ENCODE measurements around the gene OTUD1. TPM values are rescaled to one million over a fixed set of nuclear protein-coding genes. Genes with fewer than 3 reads are reported as not detected.

OTUD1 gene
- total and polyA plus RNA-seq, 2 donors (not counting 1 experiment from before 2014, with no cell fraction given), result 3.7 to 6.8 TPM

- H3K27ac ChIP-seq (ENCODE audit: insufficient read depth, low read length), result no peak overlapping the region
- H3K27me3 ChIP-seq (ENCODE audit: control insufficient read depth, insufficient read depth, low read length), result no peaks in the 10 kb centered on the region
- no peak overlapping the region for H3K4me2 ChIP-seq (ENCODE audit: extremely low read depth, insufficient read depth, low read length)
- H3K79me2 ChIP-seq (ENCODE audit: control insufficient read depth, insufficient read depth, low read length), result no peaks in the 10 kb centered on the region
- H3K4me1 ChIP-seq (ENCODE audit: control insufficient read depth, extremely low read depth, insufficient read depth, low read length), result no peaks in the 10 kb centered on the region
- H3K9ac ChIP-seq (ENCODE audit: insufficient read depth, low read length), result no peak overlapping the region
- H4K20me1 ChIP-seq (ENCODE audit: control insufficient read depth, extremely low read depth, insufficient read depth, low read length), result no peaks in the 10 kb centered on the region
- no peaks in the 10 kb centered on the region for H3K36me3 ChIP-seq (ENCODE audit: control insufficient read depth, insufficient read depth, low read length)
- TF ChIP-seq EZH2 (IDR thresholded peaks at IDR 0.05; ENCODE audit: low read length, missing control alignments) (no peak), CTCF (conservative IDR thresholded peaks at IDR 0.05 in 1 of 2, IDR thresholded peaks at IDR 0.05 in 1 of 2; ENCODE audit: low read depth in 1 of 2, low read length in 2 of 2) (no peak)
- H3K4me3 ChIP-seq (replicated peaks in 1 of 4; ENCODE audit: control extremely low read depth in 1 of 4, insufficient read depth in 1 of 4, low read depth in 3 of 4, low read length in 4 of 4), result no peak overlapping the region
- H3K9me3 ChIP-seq (ENCODE audit: control insufficient read depth, insufficient read depth, low read depth, low read length), result no peaks in the 10 kb centered on the region
- no peak for DNase-seq (ENCODE audit: low read depth in 2 of 2)
- no peak overlapping the region for H2AFZ ChIP-seq (ENCODE audit: low read length)
Observed at GRCh38 chr10:23452033-23452655, 13.3 kb downstream of the OTUD1 start.

GRCh38 chr10:23453465-23453864, 14.6 kb downstream of the OTUD1 start:
- no peaks in the 10 kb centered on the region for H3K9me3 ChIP-seq (ENCODE audit: control insufficient read depth, insufficient read depth, low read depth, low read length)
- H3K27ac ChIP-seq (ENCODE audit: insufficient read depth, low read length), result no peak overlapping the region
- no peak overlapping the region for H2AFZ ChIP-seq (ENCODE audit: low read length)
- no peaks in the 10 kb centered on the region for H3K79me2 ChIP-seq (ENCODE audit: control insufficient read depth, insufficient read depth, low read length)
- H3K36me3 ChIP-seq (ENCODE audit: control insufficient read depth, insufficient read depth, low read length), result no peaks in the 10 kb centered on the region
- no peaks in the 10 kb centered on the region for H3K4me1 ChIP-seq (ENCODE audit: control insufficient read depth, extremely low read depth, insufficient read depth, low read length)
- H3K4me3 ChIP-seq (replicated peaks in 1 of 4; ENCODE audit: control extremely low read depth in 1 of 4, insufficient read depth in 1 of 4, low read depth in 3 of 4, low read length in 4 of 4), result no peak overlapping the region
- H3K9ac ChIP-seq (ENCODE audit: insufficient read depth, low read length), result no peak overlapping the region
- DNase-seq (ENCODE audit: low read depth in 2 of 2), result no peak
- H3K27me3 ChIP-seq (ENCODE audit: control insufficient read depth, insufficient read depth, low read length), result no peaks in the 10 kb centered on the region
- H3K4me2 ChIP-seq (ENCODE audit: extremely low read depth, insufficient read depth, low read length), result no peak overlapping the region
- no peak for TF ChIP-seq EZH2 (IDR thresholded peaks at IDR 0.05; ENCODE audit: low read length, missing control alignments)
- no peaks in the 10 kb centered on the region for H4K20me1 ChIP-seq (ENCODE audit: control insufficient read depth, extremely low read depth, insufficient read depth, low read length)

DNA sequence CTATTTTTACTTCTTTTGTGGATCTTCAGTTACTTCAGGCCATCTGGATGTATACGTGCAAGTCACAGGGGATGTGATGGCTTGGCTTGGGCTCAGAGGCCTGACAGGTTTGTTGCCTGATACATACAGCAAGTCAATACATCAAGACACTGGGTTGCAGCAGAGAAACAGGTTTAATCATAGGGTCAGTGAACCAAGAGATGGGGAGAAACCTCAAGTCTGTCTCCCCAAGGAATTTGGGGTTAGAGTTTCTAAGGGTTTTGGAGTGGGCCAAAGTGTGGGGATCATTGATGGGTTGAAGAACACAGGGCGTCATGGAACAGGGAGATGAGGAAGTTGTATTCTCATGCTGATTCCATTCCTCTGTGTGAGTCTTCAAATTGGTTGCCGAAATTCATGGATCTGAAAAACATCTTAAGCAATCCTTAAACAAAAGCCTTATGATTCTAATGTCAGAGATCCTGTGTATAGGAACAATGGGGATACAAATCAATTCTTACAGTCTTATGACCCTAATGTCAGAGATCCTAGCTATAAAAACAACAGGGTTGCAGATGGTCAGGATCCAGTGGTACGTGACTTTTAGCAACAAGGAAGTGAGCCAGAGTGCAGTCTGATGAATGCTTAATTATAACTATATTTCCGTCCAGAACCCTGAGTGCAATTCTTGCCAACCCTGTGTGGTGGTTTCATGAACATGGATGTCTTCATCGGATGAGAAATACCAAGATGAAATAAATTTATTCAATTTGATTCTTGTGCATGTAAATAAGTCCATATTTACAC, 18.9 kb downstream of the OTUD1 start:
- H4K20me1 ChIP-seq (ENCODE audit: control insufficient read depth, extremely low read depth, insufficient read depth, low read length), result no peaks in the 10 kb centered on the region
- H3K9me3 ChIP-seq (ENCODE audit: control insufficient read depth, insufficient read depth, low read depth, low read length), result no peaks in the 10 kb centered on the region
- H3K4me2 ChIP-seq (ENCODE audit: extremely low read depth, insufficient read depth, low read length), result no peak overlapping the region
- H3K9ac ChIP-seq (ENCODE audit: insufficient read depth, low read length), result no peak overlapping the region
- no peaks in the 10 kb centered on the region for H3K36me3 ChIP-seq (ENCODE audit: control insufficient read depth, insufficient read depth, low read length)
- H3K27me3 ChIP-seq (ENCODE audit: control insufficient read depth, insufficient read depth, low read length), result no peaks in the 10 kb centered on the region
- no peak overlapping the region for H2AFZ ChIP-seq (ENCODE audit: low read length)
- H3K4me3 ChIP-seq (replicated peaks in 1 of 4; ENCODE audit: control extremely low read depth in 1 of 4, insufficient read depth in 1 of 4, low read depth in 3 of 4, low read length in 4 of 4), result no peak overlapping the region
- H3K27ac ChIP-seq (ENCODE audit: insufficient read depth, low read length), result no peak overlapping the region
- H3K4me1 ChIP-seq (ENCODE audit: control insufficient read depth, extremely low read depth, insufficient read depth, low read length), result no peaks in the 10 kb centered on the region
- no peak for DNase-seq (ENCODE audit: low read depth in 2 of 2)
- no peaks in the 10 kb centered on the region for H3K79me2 ChIP-seq (ENCODE audit: control insufficient read depth, insufficient read depth, low read length)
- TF ChIP-seq CTCF (conservative IDR thresholded peaks at IDR 0.05 in 1 of 2, IDR thresholded peaks at IDR 0.05 in 1 of 2; ENCODE audit: low read depth in 1 of 2, low read length in 2 of 2) (no peak), EZH2 (IDR thresholded peaks at IDR 0.05; ENCODE audit: low read length, missing control alignments) (no peak)

Measured in fibroblast of lung (primary cell).